H1 (cell line): ENCODE data around the gene PDHX. TPM values are rescaled to one million over a fixed set of nuclear protein-coding genes. Genes with fewer than 3 reads are reported as not detected.

ENCODE experiments used
- CTCF ChIA-PET: fragments of 300-600 bp; sonication (Branson Sonifier 250); formaldehyde crosslinking; loops from one replicate; lab custom pipeline; 2021; ENCODE audit not compliant: partially characterized antibody; lab: Charles Lee
- POLR2A ChIA-PET: fragments of 300-600 bp; sonication (Branson Sonifier 250); formaldehyde crosslinking; loops from one replicate; lab custom pipeline; 2021; ENCODE audit warnings: inconsistent platforms; ENCODE audit not compliant: partially characterized antibody; lab: Charles Lee
- DNase-seq, 2 experiments: peaks; one replicate each; pipeline versions ENCODE4 v3.0.0 to v3.0.0-alpha.2; 2010 to 2022; ENCODE audit warnings: low spot score in 2 of 2, low read depth in 1 of 2, mixed read lengths in 1 of 2
- FAIRE-seq: peaks from 2 replicates; lab custom pipeline; 2011; peaks lifted over from hg19 to GRCh38; lab: Jason Lieb, UNC
- H2AFZ ChIP-seq: 2 replicates; pipeline ENCODE4 v1.8.1; 2012; ENCODE audit warnings: low read length, inconsistent platforms
- H2AK5ac ChIP-seq: 2 replicates; pipeline ENCODE4 v1.6.1; 2013; ENCODE audit warnings: low read depth, low read length
- H2BK120ac ChIP-seq: replicated peaks from 2 replicates; pipeline ENCODE3; 2013; ENCODE audit warnings: low read depth, low read length, inconsistent platforms
- H2BK12ac ChIP-seq: 2 replicates; pipeline ENCODE4 v1.6.1; 2013; ENCODE audit warnings: low read depth, low read length
- H2BK15ac ChIP-seq: 2 replicates; pipeline ENCODE4 v1.6.1; 2013; ENCODE audit warnings: low read length
- H2BK20ac ChIP-seq: 2 replicates; pipeline ENCODE4 v1.6.1; 2013; ENCODE audit warnings: low read length
- H2BK5ac ChIP-seq: 2 replicates; pipeline ENCODE4 v1.6.1; 2013; ENCODE audit warnings: low read depth, low read length
- H3K14ac ChIP-seq: 2 replicates; pipeline ENCODE4 v1.6.1; 2013; ENCODE audit warnings: inconsistent platforms; ENCODE audit not compliant: insufficient read length
- H3K18ac ChIP-seq: 2 replicates; pipeline ENCODE4 v1.6.1; 2013; ENCODE audit warnings: low read length; ENCODE audit errors: extremely low read depth
- H3K23ac ChIP-seq: 2 replicates; pipeline ENCODE4 v1.6.1; 2013; ENCODE audit warnings: inconsistent platforms; ENCODE audit not compliant: insufficient read length
- H3K23me2 ChIP-seq: 2 replicates; pipeline ENCODE4 v1.6.1; 2013; ENCODE audit warnings: low read depth, low read length
- H3K27ac ChIP-seq: 2 replicates; pipeline ENCODE4 v1.6.1; 2011; ENCODE audit warnings: low read depth, low read length, inconsistent platforms
- H3K27me3 ChIP-seq, 4 experiments: replicated peaks in 1 of 4; 1 replicate in 1 of 4; 2 replicates in 3 of 4; pipeline versions ENCODE4 v1.6.1 to v1.8.1; 2011 to 2013; ENCODE audit warnings: low read length in 3 of 4, mild to moderate bottlenecking in 3 of 4, inconsistent platforms in 2 of 4, mixed read lengths in 2 of 4, moderate library complexity in 1 of 4; ENCODE audit not compliant: control insufficient read depth in 3 of 4, insufficient read depth in 3 of 4; ENCODE audit errors: extremely low read depth in 1 of 4
- H3K36me3 ChIP-seq, 4 experiments: 2 replicates each; pipeline versions ENCODE4 v1.6.1 to v1.8.1; 2011 to 2013; ENCODE audit warnings: mild to moderate bottlenecking in 4 of 4, low read length in 3 of 4, moderate library complexity in 2 of 4, control low read depth in 1 of 4, inconsistent platforms in 1 of 4; ENCODE audit not compliant: insufficient read depth in 4 of 4, control insufficient read depth in 2 of 4
- H3K4ac ChIP-seq: replicated peaks from 2 replicates; pipeline ENCODE3; 2013; ENCODE audit warnings: low read length, low read depth, mixed read lengths, inconsistent platforms; ENCODE audit not compliant: insufficient read length
- H3K4me1 ChIP-seq, 4 experiments: replicated peaks in 1 of 4; 1 replicate in 1 of 4; 2 replicates in 3 of 4; pipeline versions ENCODE4 v1.6.1 to v1.8.1; 2011 to 2013; ENCODE audit warnings: low read length in 3 of 4, inconsistent platforms in 2 of 4, mixed read lengths in 1 of 4; ENCODE audit not compliant: insufficient read depth in 4 of 4, control insufficient read depth in 3 of 4
- H3K4me2 ChIP-seq, 2 experiments: 2 replicates each; pipeline versions ENCODE4 v1.6.1 to v1.8.1; 2011 to 2013; ENCODE audit warnings: low read depth in 2 of 2, low read length in 2 of 2, control low read depth in 1 of 2, inconsistent platforms in 1 of 2, mild to moderate bottlenecking in 1 of 2; ENCODE audit not compliant: insufficient read depth in 1 of 2
- H3K4me3 ChIP-seq, 4 experiments: fragments of 200-600, 300-600 bp in 1 of 4; sonication (generic), shearing (Covaris generic), sonication (Bioruptor Twin) in 1 of 4; 2 replicates each; pipeline versions ENCODE4 v1.5.1 to v1.8.1; 2011 to 2016; ENCODE audit warnings: low read length in 4 of 4, low read depth in 3 of 4, control low read depth in 2 of 4, inconsistent platforms in 2 of 4, mild to moderate bottlenecking in 2 of 4, mixed read lengths in 1 of 4, moderate library complexity in 1 of 4; ENCODE audit not compliant: insufficient read depth in 2 of 4; ENCODE audit errors: extremely low read depth in 1 of 4
- H3K56ac ChIP-seq: replicated peaks from 2 replicates; pipeline ENCODE3; 2013; ENCODE audit warnings: low read depth, mild to moderate bottlenecking, mixed read lengths, low read length, inconsistent platforms; ENCODE audit not compliant: insufficient read length
- H3K79me1 ChIP-seq: 2 replicates; pipeline ENCODE4 v1.6.1; 2013; ENCODE audit warnings: low read depth, low read length, control low read depth
- H3K79me2 ChIP-seq, 2 experiments: 2 replicates each; pipeline versions ENCODE4 v1.6.1 to v1.8.1; 2012 to 2013; ENCODE audit warnings: low read length in 2 of 2, mild to moderate bottlenecking in 2 of 2, inconsistent platforms in 1 of 2; ENCODE audit not compliant: insufficient read depth in 2 of 2, control insufficient read depth in 1 of 2
- H3K9ac ChIP-seq, 4 experiments: replicated peaks in 1 of 4; 1 replicate in 1 of 4; 2 replicates in 3 of 4; pipeline versions ENCODE4 v1.6.1 to v1.8.1; 2011 to 2013; ENCODE audit warnings: low read depth in 3 of 4, low read length in 3 of 4, control low read depth in 2 of 4, mild to moderate bottlenecking in 2 of 4, moderate library complexity in 2 of 4, inconsistent platforms in 1 of 4; ENCODE audit errors: extremely low read depth in 1 of 4
- H3K9me3 ChIP-seq, 2 experiments: 2 replicates each; pipeline versions ENCODE4 v1.6.1 to v1.8.1; 2012 to 2013; ENCODE audit warnings: mild to moderate bottlenecking in 2 of 2, moderate library complexity in 2 of 2, control low read depth in 1 of 2, inconsistent platforms in 1 of 2, low read depth in 1 of 2, low read length in 1 of 2, mixed read lengths in 1 of 2; ENCODE audit not compliant: insufficient read depth in 2 of 2
- H4K20me1 ChIP-seq, 2 experiments: replicated peaks in 1 of 2; 2 replicates each; pipeline versions ENCODE3 to v1.8.1; 2011 to 2013; ENCODE audit warnings: inconsistent platforms in 2 of 2, low read length in 2 of 2, mild to moderate bottlenecking in 1 of 2; ENCODE audit not compliant: insufficient read depth in 2 of 2, control insufficient read depth in 1 of 2
- H4K5ac ChIP-seq: 2 replicates; pipeline ENCODE4 v1.6.1; 2013; ENCODE audit warnings: low read length, low read depth, mixed read lengths, inconsistent platforms; ENCODE audit not compliant: insufficient read length
- H4K8ac ChIP-seq: 2 replicates; pipeline ENCODE4 v1.8.0; 2013; ENCODE audit warnings: mild to moderate bottlenecking, moderate library complexity, low read length, inconsistent platforms; ENCODE audit not compliant: insufficient read depth; ENCODE audit errors: extremely low read depth
- H4K91ac ChIP-seq: replicated peaks from 2 replicates; pipeline ENCODE3; 2013; ENCODE audit warnings: low read length, mixed read lengths, inconsistent platforms; ENCODE audit not compliant: insufficient read length
- ATF2 ChIP-seq: IDR thresholded peaks from 2 replicates; pipeline ENCODE4 v1.6.1; 2012; ENCODE audit warnings: low read length, inconsistent platforms
- BACH1 ChIP-seq: IDR thresholded peaks from 2 replicates; pipeline ENCODE4 v1.6.1; 2012; ENCODE audit warnings: low read length, improper control_type of control experiment
- CHD1 ChIP-seq: IDR thresholded peaks from 2 replicates; pipeline ENCODE4 v1.6.1; 2012; ENCODE audit warnings: low read depth, low read length, improper control_type of control experiment
- EZH2 ChIP-seq: fragments of 200-600 bp; sonication (generic); IDR thresholded peaks from 2 replicates; pipeline ENCODE4 v1.7.1; 2012; ENCODE audit warnings: low read depth, mild to moderate bottlenecking, moderate library complexity, low read length, inconsistent platforms; ENCODE audit not compliant: severe bottlenecking
- GTF2F1 ChIP-seq: IDR thresholded peaks from 2 replicates; pipeline ENCODE4 v1.6.1; 2012; ENCODE audit warnings: low read depth, low read length, improper control_type of control experiment, borderline replicate concordance
- KDM1A ChIP-seq: fragments of 200-600, 300-600 bp; sonication (generic); IDR thresholded peaks from 2 replicates; pipeline ENCODE4 v1.7.1; 2016; ENCODE audit warnings: mild to moderate bottlenecking, low read length, borderline replicate concordance
- POLR2AphosphoS5 ChIP-seq: IDR thresholded peaks from 2 replicates; pipeline ENCODE4 v1.6.1; 2011; ENCODE audit warnings: low read depth, low read length
- RFX5 ChIP-seq: IDR thresholded peaks from 2 replicates; pipeline ENCODE4 v1.6.1; 2011; ENCODE audit warnings: low read depth, low read length, improper control_type of control experiment, borderline replicate concordance
- SP1 ChIP-seq: IDR thresholded peaks from 2 replicates; pipeline ENCODE4 v1.6.1; 2011; ENCODE audit warnings: low read depth, low read length
- SRF ChIP-seq: IDR thresholded peaks from 2 replicates; pipeline ENCODE4 v1.6.1; 2011; ENCODE audit warnings: mild to moderate bottlenecking, low read depth, low read length, moderate library complexity
- SUZ12 ChIP-seq: fragments of 200-600 bp; sonication (generic); IDR thresholded peaks from 2 replicates; pipeline ENCODE4 v1.6.1; 2012; ENCODE audit warnings: mild to moderate bottlenecking, inconsistent platforms, low read length, moderate library complexity, mixed read lengths
- USF2 ChIP-seq: IDR thresholded peaks from 2 replicates; pipeline ENCODE4 v1.6.1; 2011; ENCODE audit warnings: low read length, improper control_type of control experiment
- WGBS, 2 experiments: shearing (Covaris generic) in 1 of 2; methylation state at CpG; one replicate each; pipeline versions ENCODE4 v1.1.6 to v1.1.7; 2013 to 2015; ENCODE audit warnings: low lambda C conversion rate in 2 of 2, mixed read lengths in 2 of 2, inconsistent platforms in 1 of 2, low coverage in 1 of 2, missing lambda C conversion rate in 1 of 2; ENCODE audit not compliant: insufficient replicate concordance in 2 of 2, insufficient coverage in 1 of 2, insufficient read length in 1 of 2; ENCODE audit errors: extremely low coverage in 1 of 2, missing lambda C conversion rate in 1 of 2; 5-methylcytosine and 5-hydroxymethylcytosine counted together
- polyA plus RNA-seq, 7 experiments: library from polyadenylated mRNA; depleted of rRNA in 3 of 7; stranded (reverse) in 5 of 7; unstranded in 2 of 7; fragments of >200 nt in 5 of 7; fragments of 200-250 nt in 2 of 7; gene quantifications; 1 replicate in 5 of 7; 2 replicates in 1 of 7; 4 replicates in 1 of 7; pipeline versions ENCODE4 v1.2.1 to v1.2.3, GENCODE V29; 2011 to 2013; ENCODE audit warnings: missing spikeins in 2 of 7, mixed read lengths in 2 of 7
- total RNA-seq: library from RNA; stranded (reverse); fragmentation: NEBNext Ultra II Directional; extraction: Animal tissue kit (Norgen Biotek cat#: 25700); gene quantifications from 2 replicates; pipeline ENCODE4 v1.2.1, GENCODE V29; 2021

PDHX gene
- total and polyA plus RNA-seq, 2 of the 8 experiments (the other 6 are each of a cell fraction or from before 2014, with no cell fraction given) = 12.4 to 51.9 TPM

GRCh38 chr11:34960277-34960676, 43.9 kb downstream of the PDHX start:
- no peak overlapping the region for H2AK5ac ChIP-seq
- no peak overlapping the region for H3K4ac ChIP-seq
- peaks cover 0 to 1% of the 10 kb centered on the region in 2 experiments for H4K20me1 ChIP-seq
- H3K23me2 ChIP-seq = no peaks in the 10 kb centered on the region
- no peak overlapping the region for H3K4me2 ChIP-seq
- no peaks in the 10 kb centered on the region for H3K79me2 ChIP-seq
- no peak overlapping the region for H2AFZ ChIP-seq
- no peaks in the 10 kb centered on the region for H3K79me1 ChIP-seq
- ChIA-PET POLR2A (no interaction called here), CTCF (interaction anchor here (0.6 to 1.2 kb wide), 3 partner anchors 17 to 908 kb away, joined by 3 to 4 read pairs (median 3); no protein-coding TSS in a partner anchor)
- H3K27ac ChIP-seq = no peak overlapping the region
- no peak overlapping the region for H3K4me3 ChIP-seq
- H2BK20ac ChIP-seq = no peak overlapping the region
- no peak overlapping the region for H3K23ac ChIP-seq
- no peak overlapping the region for H2BK12ac ChIP-seq
- H4K5ac ChIP-seq = no peak overlapping the region
- peaks cover 0 to 1% (median 0%) of the 10 kb centered on the region in 4 experiments; a peak in 1 of 7 replicates for H3K27me3 ChIP-seq
- WGBS, 2 experiments = 84% methylated on average over 4 of the region's 4 CpGs; no CpG with 5 or more reads in 1 of the 2 experiments
- no peak overlapping the region for H3K18ac ChIP-seq
- no peak for DNase-seq
- no peak overlapping the region for H4K91ac ChIP-seq
- no peak overlapping the region for H3K56ac ChIP-seq
- H4K8ac ChIP-seq = no peak overlapping the region
- no peaks in the 10 kb centered on the region; a peak in 2 of 8 replicates for H3K36me3 ChIP-seq
- no peak overlapping the region for H2BK120ac ChIP-seq
- H2BK5ac ChIP-seq = no peak overlapping the region
- no peaks in the 10 kb centered on the region for H3K4me1 ChIP-seq
- no peak overlapping the region for H3K9ac ChIP-seq
- no peak overlapping the region for H3K14ac ChIP-seq
- H3K9me3 ChIP-seq = no peaks in the 10 kb centered on the region
- no peak overlapping the region for H2BK15ac ChIP-seq
- FAIRE-seq = no peak
- TF ChIP-seq SP1 (no peak), GTF2F1 (no peak), ATF2 (no peak), EZH2 (no peak), POLR2AphosphoS5 (no peak), USF2 (no peak), SRF (no peak), RFX5 (no peak), SUZ12 (no peak), CHD1 (no peak), KDM1A (no peak), BACH1 (no peak)
